22Rv1 (cell line): Measurements from ENCODE around the gene ANKRD65.

Experiments used
- H3K27ac ChIP-seq: fragments of 450-650 bp; 2 replicates; pipeline ENCODE4 v1.5.1; 2017
- ZFX ChIP-seq: fragments of 450-650 bp; IDR thresholded peaks from 2 replicates; pipeline ENCODE4 v1.6.1; 2017; ENCODE audit warnings: antibody characterized with exemption, borderline replicate concordance
- TF ChIP-seq, protein P1 (sequence below): fragments of 450-650 bp; IDR thresholded peaks from 2 replicates; pipeline ENCODE4 v1.5.1; 2017; ENCODE audit warnings: mild to moderate bottlenecking

Gene ANKRD65

DNA sequence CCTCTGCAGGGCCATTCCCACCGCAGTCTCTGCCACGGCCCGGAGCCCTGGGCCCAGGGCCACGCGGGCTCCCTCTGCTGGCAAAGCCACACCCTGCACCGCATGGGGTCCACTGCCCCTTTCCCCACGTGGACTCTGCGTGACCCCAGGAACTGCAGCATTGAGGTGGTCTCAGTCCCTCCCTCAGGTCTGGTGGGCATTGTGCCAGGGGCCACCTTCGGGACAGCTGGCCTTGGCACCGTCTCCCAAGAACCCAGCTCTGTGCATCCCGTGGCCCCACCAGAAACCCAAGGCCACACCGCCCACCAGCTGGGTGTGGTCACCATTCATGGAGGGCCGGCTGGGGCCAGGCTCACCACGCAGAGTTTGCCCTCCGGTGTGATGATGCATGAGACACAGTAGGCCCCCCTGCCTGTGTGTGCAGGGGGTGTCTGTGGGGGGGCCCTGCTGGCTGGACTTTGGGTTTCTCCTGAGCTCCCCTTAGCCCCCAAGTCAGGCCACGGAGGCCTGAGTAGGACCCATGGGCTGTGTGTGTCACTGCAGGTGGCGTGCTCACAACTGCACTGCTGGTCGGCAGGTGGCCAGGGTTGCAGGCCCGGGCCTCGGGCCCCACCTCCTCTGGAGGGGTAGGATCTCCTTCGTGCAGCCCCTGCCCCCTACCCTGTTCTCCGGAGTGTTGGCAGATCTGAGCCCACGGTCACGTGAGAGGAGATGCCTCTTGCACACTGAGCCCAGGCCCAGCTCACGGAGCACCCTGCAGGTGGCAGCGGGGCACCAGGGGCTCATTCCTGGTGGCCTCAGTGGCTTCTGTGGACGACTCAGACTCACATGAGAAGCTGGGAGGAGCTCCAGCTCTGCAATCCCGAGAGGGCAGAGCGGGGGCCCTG, 20.2 kb upstream of the ANKRD65 start:
- H3K27ac ChIP-seq, result no peak overlapping the region
- TF ChIP-seq, protein P1, sequence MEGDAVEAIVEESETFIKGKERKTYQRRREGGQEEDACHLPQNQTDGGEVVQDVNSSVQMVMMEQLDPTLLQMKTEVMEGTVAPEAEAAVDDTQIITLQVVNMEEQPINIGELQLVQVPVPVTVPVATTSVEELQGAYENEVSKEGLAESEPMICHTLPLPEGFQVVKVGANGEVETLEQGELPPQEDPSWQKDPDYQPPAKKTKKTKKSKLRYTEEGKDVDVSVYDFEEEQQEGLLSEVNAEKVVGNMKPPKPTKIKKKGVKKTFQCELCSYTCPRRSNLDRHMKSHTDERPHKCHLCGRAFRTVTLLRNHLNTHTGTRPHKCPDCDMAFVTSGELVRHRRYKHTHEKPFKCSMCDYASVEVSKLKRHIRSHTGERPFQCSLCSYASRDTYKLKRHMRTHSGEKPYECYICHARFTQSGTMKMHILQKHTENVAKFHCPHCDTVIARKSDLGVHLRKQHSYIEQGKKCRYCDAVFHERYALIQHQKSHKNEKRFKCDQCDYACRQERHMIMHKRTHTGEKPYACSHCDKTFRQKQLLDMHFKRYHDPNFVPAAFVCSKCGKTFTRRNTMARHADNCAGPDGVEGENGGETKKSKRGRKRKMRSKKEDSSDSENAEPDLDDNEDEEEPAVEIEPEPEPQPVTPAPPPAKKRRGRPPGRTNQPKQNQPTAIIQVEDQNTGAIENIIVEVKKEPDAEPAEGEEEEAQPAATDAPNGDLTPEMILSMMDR, result peak; percentile 99
- no peak for TF ChIP-seq ZFX

DNA sequence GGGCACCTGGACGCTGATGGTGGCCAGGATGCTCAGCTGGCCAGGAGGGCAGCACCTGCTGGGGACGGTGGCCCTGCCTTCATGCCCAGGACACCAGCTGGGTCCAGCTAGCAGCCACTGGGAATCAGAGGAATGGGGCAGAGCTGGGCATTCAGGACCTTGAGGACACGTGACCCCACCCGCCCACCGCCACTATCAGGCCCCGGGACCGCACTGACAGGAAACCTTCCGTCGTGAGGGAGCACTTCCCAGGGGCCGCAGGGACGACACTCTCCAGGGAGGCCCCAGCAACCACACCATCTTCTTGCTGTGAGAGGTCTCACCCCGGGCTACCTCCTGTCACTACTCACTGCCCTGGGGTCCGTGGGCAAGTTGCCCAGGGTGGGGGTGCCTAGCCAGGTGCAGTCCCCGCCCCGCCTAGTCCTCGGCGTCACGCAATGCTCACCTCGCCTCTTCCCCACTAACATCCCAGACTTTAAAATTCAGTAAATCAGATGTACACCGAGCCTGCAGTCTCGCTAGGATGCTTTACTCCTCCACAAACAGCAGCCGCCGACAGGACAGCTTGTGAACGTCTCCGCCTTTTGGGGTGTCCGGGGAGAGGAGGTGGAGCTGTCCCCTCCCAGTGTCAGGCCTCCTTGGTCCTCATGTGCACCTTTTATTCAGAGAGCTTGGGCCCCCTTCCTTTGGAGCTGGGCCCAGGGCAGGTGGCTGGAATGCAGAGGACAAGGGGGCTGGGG, 19.4 kb upstream of the ANKRD65 start:
- TF ChIP-seq, protein P1, result no peak
- TF ChIP-seq ZFX, result no peak
- H3K27ac ChIP-seq, result no peak overlapping the region

DNA sequence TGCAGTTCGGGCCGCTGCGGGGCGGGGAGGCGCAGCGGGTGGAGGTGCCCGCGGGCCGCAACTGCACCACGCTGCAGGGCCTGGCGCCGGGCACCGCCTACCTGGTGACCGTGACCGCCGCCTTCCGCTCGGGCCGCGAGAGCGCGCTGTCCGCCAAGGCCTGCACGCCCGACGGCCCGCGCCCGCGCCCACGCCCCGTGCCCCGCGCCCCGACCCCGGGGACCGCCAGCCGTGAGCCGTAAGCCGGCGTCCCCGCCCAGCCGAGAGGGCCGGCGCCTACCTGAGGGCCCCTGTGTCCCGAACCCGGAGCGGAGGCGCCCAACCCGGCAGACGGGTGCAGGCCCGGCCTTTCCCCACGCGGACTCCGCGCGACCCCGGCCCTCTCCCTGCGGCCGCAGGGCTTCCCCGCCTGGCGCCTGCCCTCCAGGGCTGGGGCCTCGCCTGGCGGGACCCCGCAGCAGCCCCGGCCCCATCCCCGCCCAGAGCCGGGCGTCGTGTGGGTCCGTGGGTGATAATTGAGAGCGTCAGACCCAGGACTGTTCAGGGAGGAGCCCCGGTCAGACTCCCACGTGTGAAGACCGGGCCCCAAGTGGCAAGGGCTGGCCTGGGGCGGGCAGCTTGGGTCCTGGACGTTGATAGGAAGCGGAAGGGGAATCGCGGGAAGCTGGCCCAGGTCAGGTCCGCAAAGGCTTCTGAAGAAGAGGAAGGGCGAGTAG, 18.6 kb upstream of the ANKRD65 start:
- no peak for TF ChIP-seq ZFX
- TF ChIP-seq, protein P1, result no peak

DNA sequence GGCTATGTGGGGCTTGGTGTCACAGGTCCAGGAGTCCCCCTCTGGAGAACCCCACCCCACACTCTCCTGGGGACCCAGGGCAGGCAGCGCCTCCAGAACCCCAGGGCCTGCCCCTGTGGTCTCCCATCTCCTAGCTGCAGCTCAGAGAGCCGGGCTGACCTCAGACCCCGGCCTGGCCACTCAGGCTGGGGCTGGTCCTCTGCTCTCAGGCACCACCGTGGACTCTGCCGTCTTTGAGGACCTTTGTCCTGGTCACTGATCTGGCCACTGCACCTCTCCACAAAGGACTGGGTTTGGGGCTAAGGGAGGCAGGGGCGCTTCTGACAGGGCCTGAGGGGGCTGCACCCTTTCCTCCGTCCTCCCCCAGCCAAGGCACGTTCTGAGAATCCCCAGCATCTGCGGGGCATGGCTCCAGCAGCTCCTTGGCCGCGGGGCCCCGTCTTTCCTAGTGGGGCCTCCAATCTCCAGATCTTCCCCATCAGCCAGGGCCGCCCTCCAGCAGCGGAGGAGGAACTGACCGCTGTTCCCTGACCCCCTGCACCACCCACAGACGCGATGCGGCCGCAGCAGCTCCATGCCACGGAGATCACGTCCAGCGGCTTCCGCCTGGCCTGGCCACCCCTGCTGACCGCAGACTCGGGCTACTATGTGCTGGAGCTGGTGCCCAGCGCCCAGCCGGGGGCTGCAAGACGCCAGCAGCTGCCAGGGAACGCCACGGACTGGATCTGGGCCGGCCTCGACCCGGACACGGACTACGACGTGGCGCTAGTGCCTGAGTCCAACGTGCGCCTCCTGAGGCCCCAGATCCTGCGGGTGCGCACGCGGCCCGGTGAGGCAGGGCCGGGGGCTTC, 17.7 kb upstream of the ANKRD65 start:
- TF ChIP-seq, protein P1, result no peak
- no peak for TF ChIP-seq ZFX
- H3K27ac ChIP-seq, result no peak overlapping the region

More for the DNA sequence above, 18.6 kb upstream of the ANKRD65 start:
- H3K27ac ChIP-seq, result no peak overlapping the region

DNA sequence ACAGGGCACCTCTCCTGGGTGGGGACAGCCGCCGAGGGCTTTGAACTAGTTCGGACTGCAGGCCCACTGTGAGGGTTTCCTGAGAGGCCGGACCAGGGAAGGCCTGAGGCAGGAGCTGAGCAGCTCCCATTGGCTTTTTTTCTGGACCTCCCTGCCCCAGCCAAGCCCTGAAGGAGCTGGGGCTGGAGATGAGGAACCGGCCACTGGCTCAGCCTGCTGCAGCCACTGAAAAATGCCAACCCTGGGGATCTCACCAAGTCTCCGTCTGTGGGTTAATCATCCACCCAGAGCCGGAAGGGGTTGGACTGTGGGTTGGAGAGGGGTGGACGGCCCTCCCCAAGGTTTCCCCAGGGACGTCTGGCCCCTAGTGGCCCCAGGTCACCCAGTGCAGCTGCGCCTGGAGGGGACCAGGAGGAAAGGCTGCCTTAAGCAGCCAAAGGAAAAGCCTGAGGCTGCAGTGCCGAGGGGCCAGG, 16.9 kb upstream of the ANKRD65 start:
- H3K27ac ChIP-seq, result peak overlapping the region; percentile 55
- no peak for TF ChIP-seq ZFX
- TF ChIP-seq, protein P1, result no peak
